HL-60 (cell line): ENCODE measurements around the gene NAXE.

Experiments
- DNase-seq, 2 experiments: peaks; one replicate each; pipeline ENCODE4 v3.0.0-alpha.2; 2010 to 2020; ENCODE audit warnings: low read depth in 1 of 2, low spot score in 1 of 2
- H3K27ac ChIP-seq: fragments of 250-450 bp; sonication (Bioruptor Pico); replicated peaks from 2 replicates; pipeline ENCODE4 v1.5.1; 2020; ENCODE audit warnings: mild to moderate bottlenecking, moderate library complexity
- H3K27me3 ChIP-seq: fragments of 250-450 bp; sonication (Bioruptor Pico); 2 replicates; pipeline ENCODE4 v1.5.1; 2021; ENCODE audit warnings: mild to moderate bottlenecking, moderate library complexity; ENCODE audit not compliant: insufficient read depth, poor library complexity, severe bottlenecking
- H3K4me3 ChIP-seq: replicated peaks from 2 replicates; pipeline ENCODE4 v1.5.1; 2011; ENCODE audit warnings: mild to moderate bottlenecking, control low read depth, low read length; ENCODE audit not compliant: insufficient read depth
- GABPA ChIP-seq: IDR thresholded peaks from 2 replicates; pipeline ENCODE4 v1.6.1; 2012; ENCODE audit warnings: low read depth
- POLR2AphosphoS5 ChIP-seq: IDR thresholded peaks from 2 replicates; pipeline ENCODE4 v1.6.1; 2012; ENCODE audit warnings: low read depth
- SPI1 ChIP-seq: IDR thresholded peaks from 2 replicates; pipeline ENCODE4 v1.6.1; 2012; ENCODE audit warnings: low read depth, mild to moderate bottlenecking, borderline replicate concordance
- TF ChIP-seq, protein P1 (sequence below): IDR thresholded peaks from one replicate; pipeline ENCODE4 v1.5.1; 2011; ENCODE audit warnings: low read length, control low read depth, inconsistent platforms; ENCODE audit not compliant: insufficient read depth
- TF ChIP-seq, protein P2 (sequence below): IDR thresholded peaks from 2 replicates; pipeline ENCODE4 v1.6.1; 2012; ENCODE audit warnings: low read depth; ENCODE audit not compliant: insufficient replicate concordance

NAXE gene

DNA sequence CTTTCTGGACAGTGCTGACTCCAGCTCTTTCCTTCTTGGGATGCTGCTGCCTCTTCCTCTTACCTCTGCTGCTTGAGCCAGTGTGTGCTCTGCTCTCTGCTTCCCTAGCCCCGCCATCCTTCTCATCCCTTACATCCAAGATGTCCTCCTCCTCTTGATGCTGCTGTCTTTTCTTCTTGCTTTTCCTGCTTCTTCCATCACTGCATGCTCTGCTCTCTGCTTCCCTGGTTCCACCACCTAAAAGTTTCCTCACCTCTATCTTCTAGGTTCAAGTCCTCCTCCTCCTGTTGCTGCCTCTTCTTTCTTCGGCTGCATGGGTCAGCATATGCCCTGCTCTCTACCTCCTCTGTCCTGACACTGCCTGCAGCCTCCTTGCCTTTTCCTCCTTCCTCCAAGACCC lies 3.4 kb downstream of the NAXE start:
- Histone ChIP-seq H3K4me3 (no peak overlapping the region), H3K27me3 (no peaks in the 10 kb centered on the region), H3K27ac (no peak overlapping the region)
- TF ChIP-seq, protein P1, sequence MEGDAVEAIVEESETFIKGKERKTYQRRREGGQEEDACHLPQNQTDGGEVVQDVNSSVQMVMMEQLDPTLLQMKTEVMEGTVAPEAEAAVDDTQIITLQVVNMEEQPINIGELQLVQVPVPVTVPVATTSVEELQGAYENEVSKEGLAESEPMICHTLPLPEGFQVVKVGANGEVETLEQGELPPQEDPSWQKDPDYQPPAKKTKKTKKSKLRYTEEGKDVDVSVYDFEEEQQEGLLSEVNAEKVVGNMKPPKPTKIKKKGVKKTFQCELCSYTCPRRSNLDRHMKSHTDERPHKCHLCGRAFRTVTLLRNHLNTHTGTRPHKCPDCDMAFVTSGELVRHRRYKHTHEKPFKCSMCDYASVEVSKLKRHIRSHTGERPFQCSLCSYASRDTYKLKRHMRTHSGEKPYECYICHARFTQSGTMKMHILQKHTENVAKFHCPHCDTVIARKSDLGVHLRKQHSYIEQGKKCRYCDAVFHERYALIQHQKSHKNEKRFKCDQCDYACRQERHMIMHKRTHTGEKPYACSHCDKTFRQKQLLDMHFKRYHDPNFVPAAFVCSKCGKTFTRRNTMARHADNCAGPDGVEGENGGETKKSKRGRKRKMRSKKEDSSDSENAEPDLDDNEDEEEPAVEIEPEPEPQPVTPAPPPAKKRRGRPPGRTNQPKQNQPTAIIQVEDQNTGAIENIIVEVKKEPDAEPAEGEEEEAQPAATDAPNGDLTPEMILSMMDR, result no peak
- TF ChIP-seq POLR2AphosphoS5 (no peak), GABPA (no peak), SPI1 (no peak)
- TF ChIP-seq, protein P2, sequence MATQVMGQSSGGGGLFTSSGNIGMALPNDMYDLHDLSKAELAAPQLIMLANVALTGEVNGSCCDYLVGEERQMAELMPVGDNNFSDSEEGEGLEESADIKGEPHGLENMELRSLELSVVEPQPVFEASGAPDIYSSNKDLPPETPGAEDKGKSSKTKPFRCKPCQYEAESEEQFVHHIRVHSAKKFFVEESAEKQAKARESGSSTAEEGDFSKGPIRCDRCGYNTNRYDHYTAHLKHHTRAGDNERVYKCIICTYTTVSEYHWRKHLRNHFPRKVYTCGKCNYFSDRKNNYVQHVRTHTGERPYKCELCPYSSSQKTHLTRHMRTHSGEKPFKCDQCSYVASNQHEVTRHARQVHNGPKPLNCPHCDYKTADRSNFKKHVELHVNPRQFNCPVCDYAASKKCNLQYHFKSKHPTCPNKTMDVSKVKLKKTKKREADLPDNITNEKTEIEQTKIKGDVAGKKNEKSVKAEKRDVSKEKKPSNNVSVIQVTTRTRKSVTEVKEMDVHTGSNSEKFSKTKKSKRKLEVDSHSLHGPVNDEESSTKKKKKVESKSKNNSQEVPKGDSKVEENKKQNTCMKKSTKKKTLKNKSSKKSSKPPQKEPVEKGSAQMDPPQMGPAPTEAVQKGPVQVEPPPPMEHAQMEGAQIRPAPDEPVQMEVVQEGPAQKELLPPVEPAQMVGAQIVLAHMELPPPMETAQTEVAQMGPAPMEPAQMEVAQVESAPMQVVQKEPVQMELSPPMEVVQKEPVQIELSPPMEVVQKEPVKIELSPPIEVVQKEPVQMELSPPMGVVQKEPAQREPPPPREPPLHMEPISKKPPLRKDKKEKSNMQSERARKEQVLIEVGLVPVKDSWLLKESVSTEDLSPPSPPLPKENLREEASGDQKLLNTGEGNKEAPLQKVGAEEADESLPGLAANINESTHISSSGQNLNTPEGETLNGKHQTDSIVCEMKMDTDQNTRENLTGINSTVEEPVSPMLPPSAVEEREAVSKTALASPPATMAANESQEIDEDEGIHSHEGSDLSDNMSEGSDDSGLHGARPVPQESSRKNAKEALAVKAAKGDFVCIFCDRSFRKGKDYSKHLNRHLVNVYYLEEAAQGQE, result no peak
- DNase-seq, result no peak

DNA sequence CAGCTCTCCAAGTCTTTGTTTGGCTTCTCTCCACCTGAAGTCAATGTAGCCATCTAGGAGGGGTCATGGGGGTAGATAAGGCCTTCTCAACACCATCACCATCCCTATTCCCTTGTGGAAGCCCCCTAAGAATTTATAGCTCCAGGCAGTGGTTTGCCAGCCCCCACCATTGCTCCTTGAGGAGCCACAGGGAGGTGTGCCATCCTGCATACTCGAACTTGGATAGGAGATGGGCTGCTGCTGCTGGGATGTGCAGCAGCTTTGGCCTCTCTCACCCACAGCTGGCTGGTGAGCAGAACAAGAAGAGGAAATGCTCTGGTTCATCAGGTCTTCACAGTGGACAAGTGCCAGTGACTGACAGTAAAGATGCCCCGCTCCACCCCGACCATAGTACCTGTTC lies 4.8 kb downstream of the NAXE start:
- Histone ChIP-seq H3K27ac (no peak overlapping the region), H3K4me3 (no peak overlapping the region), H3K27me3 (no peaks in the 10 kb centered on the region)
- DNase-seq, result no peak
- TF ChIP-seq, protein P2, result no peak
- no peak for TF ChIP-seq SPI1
- TF ChIP-seq, protein P1, result no peak
- no peak for TF ChIP-seq GABPA
- TF ChIP-seq POLR2AphosphoS5, result no peak

DNA sequence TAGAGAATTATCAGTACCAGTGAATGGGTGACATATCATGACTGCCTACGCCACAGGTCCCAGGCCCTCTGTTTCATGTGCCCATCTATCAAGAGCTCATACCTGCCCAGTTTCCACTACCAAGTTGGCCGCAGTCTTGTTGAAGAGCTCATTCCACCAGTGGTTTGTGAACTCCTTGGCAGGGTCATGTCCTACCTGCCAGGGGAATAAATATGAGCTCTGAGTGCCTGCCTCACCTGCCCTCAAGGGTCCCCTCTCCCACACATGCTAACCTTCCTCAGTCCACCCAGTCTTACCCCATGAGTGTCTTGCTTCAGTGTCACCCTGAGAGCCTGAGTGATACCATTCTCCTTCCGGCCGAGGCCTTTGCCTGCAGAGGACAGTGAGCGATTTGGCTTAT lies 6.5 kb downstream of the NAXE start:
- DNase-seq, result no peak
- H3K4me3 ChIP-seq, result no peak overlapping the region

More for the DNA sequence above, 6.5 kb downstream of the NAXE start:
- TF ChIP-seq, protein P1, result no peak
- no peak for TF ChIP-seq GABPA
- TF ChIP-seq SPI1, result no peak
- TF ChIP-seq, protein P2, result no peak
- no peak for TF ChIP-seq POLR2AphosphoS5
- no peak overlapping the region for H3K27ac ChIP-seq
- H3K27me3 ChIP-seq, result no peaks in the 10 kb centered on the region
